Ovary (tissue), 3 donors: ENCODE results near the gene SEC11A.

Experiments
- CTCF ChIP-seq, 3 donors: fragments of 450-650 bp in 2 of 3; fragments of 200-600 bp in 1 of 3; IDR thresholded peaks; one replicate each; pipeline versions ENCODE4 v1.5.1 to v1.8.0; 2016 to 2022; ENCODE audit warnings: antibody characterized with exemption in 3 of 3, mild to moderate bottlenecking in 1 of 3
- POLR2A ChIP-seq: fragments of 450-650 bp; IDR thresholded peaks from one replicate; pipeline ENCODE4 v1.6.1; 2017; ENCODE audit warnings: antibody characterized with exemption, mild to moderate bottlenecking, moderate library complexity
- donor health status: DM: no; HTN: no; CAD: no.

GRCh38 chr15:84749111-84749991 lies 33.4 kb upstream of the SEC11A start:
- TF ChIP-seq CTCF (IDR thresholded peaks at IDR 0.05), result no peak
- no peak for TF ChIP-seq POLR2A
